Measurements from ENCODE around the gene RGS7. TPM values are rescaled to one million over a fixed set of nuclear protein-coding genes. Genes with fewer than 3 reads are reported as not detected.

RGS7 gene
- total RNA-seq, 2 donors from 2014 or later = 0.10 to 0.24 TPM

GRCh38 chr1:241081473-241081872 is 275.5 kb downstream of the RGS7 start:
- intact Hi-C loops (cut with DNase I) = no loop called here

DNA sequence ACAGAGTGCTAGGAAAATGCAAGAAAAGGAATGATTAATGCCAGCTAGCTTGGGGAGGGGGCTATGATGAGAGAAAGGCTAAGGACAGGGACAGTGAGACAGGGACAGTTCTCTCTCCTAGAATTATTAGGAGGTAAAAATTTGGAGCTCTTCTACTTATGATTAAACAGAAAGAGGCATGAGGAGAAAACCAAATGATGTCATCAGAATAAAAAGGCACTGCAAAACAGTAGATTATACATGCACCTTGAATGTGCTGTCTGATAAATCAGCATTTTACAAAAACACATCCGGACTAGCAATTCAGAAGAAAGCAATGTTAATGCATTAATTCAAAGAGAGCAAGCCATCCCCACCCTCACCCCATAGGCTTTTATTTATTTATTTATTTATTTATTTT is 277.5 kb downstream of the RGS7 start:
- Histone ChIP-seq H3K9ac (ENCODE audit: low read depth in 2 of 2, low read length in 2 of 2) (no peak overlapping the region), H3K9me3 (no peaks in the 10 kb centered on the region), H3K36me3 (no peaks in the 10 kb centered on the region), H3K27me3 (no peaks in the 10 kb centered on the region), H3K27ac (no peak overlapping the region), H3K4me1 (no peaks in the 10 kb centered on the region), H3K4me3 (no peak overlapping the region)
- TF ChIP-seq, protein P1, sequence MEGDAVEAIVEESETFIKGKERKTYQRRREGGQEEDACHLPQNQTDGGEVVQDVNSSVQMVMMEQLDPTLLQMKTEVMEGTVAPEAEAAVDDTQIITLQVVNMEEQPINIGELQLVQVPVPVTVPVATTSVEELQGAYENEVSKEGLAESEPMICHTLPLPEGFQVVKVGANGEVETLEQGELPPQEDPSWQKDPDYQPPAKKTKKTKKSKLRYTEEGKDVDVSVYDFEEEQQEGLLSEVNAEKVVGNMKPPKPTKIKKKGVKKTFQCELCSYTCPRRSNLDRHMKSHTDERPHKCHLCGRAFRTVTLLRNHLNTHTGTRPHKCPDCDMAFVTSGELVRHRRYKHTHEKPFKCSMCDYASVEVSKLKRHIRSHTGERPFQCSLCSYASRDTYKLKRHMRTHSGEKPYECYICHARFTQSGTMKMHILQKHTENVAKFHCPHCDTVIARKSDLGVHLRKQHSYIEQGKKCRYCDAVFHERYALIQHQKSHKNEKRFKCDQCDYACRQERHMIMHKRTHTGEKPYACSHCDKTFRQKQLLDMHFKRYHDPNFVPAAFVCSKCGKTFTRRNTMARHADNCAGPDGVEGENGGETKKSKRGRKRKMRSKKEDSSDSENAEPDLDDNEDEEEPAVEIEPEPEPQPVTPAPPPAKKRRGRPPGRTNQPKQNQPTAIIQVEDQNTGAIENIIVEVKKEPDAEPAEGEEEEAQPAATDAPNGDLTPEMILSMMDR (IDR thresholded peaks at IDR 0.05) = no peak
- intact Hi-C loops (cut with DNase I) = no loop called here
- DNase-seq = no peak

More at GRCh38 chr1:241081473-241081872, 275.5 kb downstream of the RGS7 start:
- H3K9ac ChIP-seq (ENCODE audit: low read depth in 2 of 2, low read length in 2 of 2) = no peak overlapping the region
- H3K27me3 ChIP-seq = no peaks in the 10 kb centered on the region
- TF ChIP-seq, protein P1 (IDR thresholded peaks at IDR 0.05) = no peak
- no peaks in the 10 kb centered on the region for H3K9me3 ChIP-seq
- H3K27ac ChIP-seq = no peak overlapping the region
- no peaks in the 10 kb centered on the region for H3K4me1 ChIP-seq
- H3K36me3 ChIP-seq = no peaks in the 10 kb centered on the region
- no peak overlapping the region for H3K4me3 ChIP-seq
- no peak for DNase-seq

DNA sequence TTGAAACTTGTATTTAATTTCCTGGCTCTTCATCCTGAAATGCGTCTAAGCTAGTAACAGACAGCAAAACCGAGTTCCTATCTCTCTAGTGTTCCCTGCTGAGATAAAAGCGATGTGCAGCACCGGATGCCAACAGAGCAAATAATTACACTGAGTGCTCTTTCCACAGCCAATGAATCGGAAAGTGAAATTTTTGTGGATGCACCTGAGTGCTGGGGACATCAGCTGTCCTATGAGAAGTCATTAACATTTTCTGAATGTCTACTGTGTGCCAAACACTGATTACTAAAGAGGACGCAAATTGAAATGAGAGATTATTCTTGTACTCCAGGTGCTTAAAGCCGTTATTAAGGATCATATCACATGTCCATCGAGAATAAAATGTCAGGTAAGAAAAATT is 278.0 kb downstream of the RGS7 start:
- no peak for DNase-seq
- H3K4me1 ChIP-seq = no peaks in the 10 kb centered on the region

GRCh38 chr1:241077386-241078147 is 279.4 kb downstream of the RGS7 start:
- TF ChIP-seq, protein P1 (IDR thresholded peaks at IDR 0.05) = no peak
- Histone ChIP-seq H3K27ac (no peak overlapping the region), H3K36me3 (no peaks in the 10 kb centered on the region), H3K4me3 (no peak overlapping the region), H3K9ac (ENCODE audit: low read depth in 2 of 2, low read length in 2 of 2) (no peak overlapping the region), H3K27me3 (no peaks in the 10 kb centered on the region), H3K4me1 (no peaks in the 10 kb centered on the region), H3K9me3 (no peaks in the 10 kb centered on the region)
- intact Hi-C loops (cut with DNase I) = no loop called here
- DNase-seq = no peak

More for the DNA sequence above, 278.0 kb downstream of the RGS7 start:
- intact Hi-C loops (cut with DNase I) = no loop called here
- Histone ChIP-seq H3K36me3 (no peaks in the 10 kb centered on the region), H3K27me3 (no peaks in the 10 kb centered on the region), H3K9ac (ENCODE audit: low read depth in 2 of 2, low read length in 2 of 2) (no peak overlapping the region), H3K4me3 (no peak overlapping the region), H3K9me3 (no peaks in the 10 kb centered on the region), H3K27ac (no peak overlapping the region)
- TF ChIP-seq, protein P1 (IDR thresholded peaks at IDR 0.05) = no peak

GRCh38 chr1:241074507-241074906 is 282.5 kb downstream of the RGS7 start:
- Histone ChIP-seq H3K9me3 (no peaks in the 10 kb centered on the region), H3K4me1 (no peaks in the 10 kb centered on the region), H3K36me3 (no peaks in the 10 kb centered on the region), H3K9ac (ENCODE audit: low read depth in 2 of 2, low read length in 2 of 2) (no peak overlapping the region), H3K4me3 (no peak overlapping the region), H3K27ac (no peak overlapping the region), H3K27me3 (no peaks in the 10 kb centered on the region)
- TF ChIP-seq, protein P1 (IDR thresholded peaks at IDR 0.05) = no peak
- intact Hi-C loops (cut with DNase I) = no loop called here
- DNase-seq = no peak
